GM13977 (cell line): Measurements from ENCODE around the gene JAG2.

Experiments used
- DNase-seq: peaks from one replicate; pipeline ENCODE4 v3.0.0; 2012; ENCODE audit warnings: low spot score
- in situ Hi-C: fragments of 300-500 bp; cut with MboI; formaldehyde crosslinking; loops from one replicate; pipeline ENCODE4 v1.12.0; 2022; ENCODE audit warnings: low sequenced_read_pairs, low pct_unique_long_range_greater_than_20kb, mixed read lengths, inconsistent platforms; ENCODE audit not compliant: unreplicated experiment
- TF ChIP-seq, protein P1 (sequence below): IDR thresholded peaks from 2 replicates; pipeline ENCODE4 v1.5.1; 2012; ENCODE audit warnings: mild to moderate bottlenecking, control low read depth; ENCODE audit not compliant: insufficient read depth; ENCODE audit errors: extremely low read depth, missing control alignments

JAG2 gene

DNA sequence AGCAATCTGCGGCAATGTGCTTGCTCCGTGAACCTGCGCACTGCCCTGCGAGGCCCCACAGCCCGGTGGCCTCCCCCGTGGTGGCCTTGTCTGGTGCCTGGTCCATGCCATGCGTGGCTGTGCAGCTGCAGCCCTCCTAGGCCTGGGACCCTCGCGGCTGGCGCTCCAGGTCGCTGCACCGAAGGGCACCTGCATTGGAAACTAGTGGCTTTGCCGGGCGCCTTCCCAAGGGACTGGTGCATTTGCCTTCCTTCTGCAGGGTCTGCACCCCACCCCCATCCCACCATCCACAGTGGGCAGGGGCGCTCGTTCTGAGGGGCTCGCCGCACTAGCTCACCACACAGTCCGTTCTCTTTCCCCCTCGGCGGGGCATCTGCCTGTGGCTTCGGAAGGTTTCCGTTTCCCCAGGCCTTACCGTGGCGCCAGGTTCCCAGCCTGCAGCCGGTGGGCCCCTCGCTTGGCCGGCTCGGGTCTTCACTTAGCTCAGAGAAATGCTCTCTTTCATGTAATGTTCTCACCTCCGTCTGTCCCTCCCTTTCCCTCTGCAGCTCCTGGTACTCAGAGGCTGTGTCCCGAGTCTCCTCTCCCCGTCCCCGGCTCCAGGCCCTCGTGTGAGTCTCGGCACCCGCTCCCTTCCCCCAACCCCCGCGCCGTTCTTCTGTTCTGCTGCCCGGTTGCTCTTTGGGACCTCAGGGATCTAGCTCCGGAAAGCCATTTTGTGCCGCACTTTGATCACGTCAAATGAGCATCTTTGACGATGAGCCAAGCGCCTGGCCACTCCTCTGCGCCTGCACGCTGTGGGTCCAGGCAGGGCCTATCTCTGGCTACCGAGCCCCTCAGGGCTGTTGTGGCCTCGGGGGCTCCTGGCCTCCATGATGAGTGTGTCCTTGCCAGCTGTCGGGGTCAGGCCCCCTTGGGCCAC is 31.9 kb downstream of the JAG2 start:
- in situ Hi-C loops, result no loop called here
- DNase-seq, result no peak
- TF ChIP-seq, protein P1, sequence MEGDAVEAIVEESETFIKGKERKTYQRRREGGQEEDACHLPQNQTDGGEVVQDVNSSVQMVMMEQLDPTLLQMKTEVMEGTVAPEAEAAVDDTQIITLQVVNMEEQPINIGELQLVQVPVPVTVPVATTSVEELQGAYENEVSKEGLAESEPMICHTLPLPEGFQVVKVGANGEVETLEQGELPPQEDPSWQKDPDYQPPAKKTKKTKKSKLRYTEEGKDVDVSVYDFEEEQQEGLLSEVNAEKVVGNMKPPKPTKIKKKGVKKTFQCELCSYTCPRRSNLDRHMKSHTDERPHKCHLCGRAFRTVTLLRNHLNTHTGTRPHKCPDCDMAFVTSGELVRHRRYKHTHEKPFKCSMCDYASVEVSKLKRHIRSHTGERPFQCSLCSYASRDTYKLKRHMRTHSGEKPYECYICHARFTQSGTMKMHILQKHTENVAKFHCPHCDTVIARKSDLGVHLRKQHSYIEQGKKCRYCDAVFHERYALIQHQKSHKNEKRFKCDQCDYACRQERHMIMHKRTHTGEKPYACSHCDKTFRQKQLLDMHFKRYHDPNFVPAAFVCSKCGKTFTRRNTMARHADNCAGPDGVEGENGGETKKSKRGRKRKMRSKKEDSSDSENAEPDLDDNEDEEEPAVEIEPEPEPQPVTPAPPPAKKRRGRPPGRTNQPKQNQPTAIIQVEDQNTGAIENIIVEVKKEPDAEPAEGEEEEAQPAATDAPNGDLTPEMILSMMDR, result no peak

DNA sequence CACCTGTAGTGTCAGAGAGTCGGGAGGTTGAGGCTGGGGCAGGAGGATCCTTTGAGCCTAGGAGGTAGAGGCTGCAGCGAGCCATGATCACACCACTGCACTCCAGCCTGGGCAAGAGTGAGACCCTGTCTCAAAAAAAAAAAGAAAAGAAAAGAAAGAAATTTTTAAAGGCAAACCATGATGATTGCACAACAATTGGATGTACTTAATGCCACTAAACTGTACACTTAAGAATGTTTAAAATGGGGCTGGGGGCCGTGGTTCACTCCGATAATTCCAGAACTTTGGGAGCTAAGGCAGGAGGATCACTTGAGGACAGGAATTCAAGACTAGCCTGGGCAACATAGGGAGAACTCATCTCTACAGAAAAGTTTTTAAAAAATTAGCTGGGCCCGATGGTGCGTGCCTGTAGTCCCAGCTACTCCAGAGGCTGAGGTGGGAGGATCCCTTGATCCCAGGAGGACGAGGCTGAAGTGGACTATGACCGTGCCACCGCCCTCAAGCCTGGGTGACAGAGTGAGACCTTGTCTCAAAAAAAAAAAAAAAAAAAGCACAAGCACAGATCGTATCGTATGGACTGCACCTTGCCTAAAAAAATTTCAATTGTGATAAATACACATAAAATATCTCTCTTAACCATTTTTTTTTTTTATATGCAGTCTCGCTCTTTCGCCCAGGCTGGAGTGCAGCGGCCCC is 32.7 kb downstream of the JAG2 start:
- in situ Hi-C loops, result no loop called here
- TF ChIP-seq, protein P1, result no peak
- DNase-seq, result no peak

DNA sequence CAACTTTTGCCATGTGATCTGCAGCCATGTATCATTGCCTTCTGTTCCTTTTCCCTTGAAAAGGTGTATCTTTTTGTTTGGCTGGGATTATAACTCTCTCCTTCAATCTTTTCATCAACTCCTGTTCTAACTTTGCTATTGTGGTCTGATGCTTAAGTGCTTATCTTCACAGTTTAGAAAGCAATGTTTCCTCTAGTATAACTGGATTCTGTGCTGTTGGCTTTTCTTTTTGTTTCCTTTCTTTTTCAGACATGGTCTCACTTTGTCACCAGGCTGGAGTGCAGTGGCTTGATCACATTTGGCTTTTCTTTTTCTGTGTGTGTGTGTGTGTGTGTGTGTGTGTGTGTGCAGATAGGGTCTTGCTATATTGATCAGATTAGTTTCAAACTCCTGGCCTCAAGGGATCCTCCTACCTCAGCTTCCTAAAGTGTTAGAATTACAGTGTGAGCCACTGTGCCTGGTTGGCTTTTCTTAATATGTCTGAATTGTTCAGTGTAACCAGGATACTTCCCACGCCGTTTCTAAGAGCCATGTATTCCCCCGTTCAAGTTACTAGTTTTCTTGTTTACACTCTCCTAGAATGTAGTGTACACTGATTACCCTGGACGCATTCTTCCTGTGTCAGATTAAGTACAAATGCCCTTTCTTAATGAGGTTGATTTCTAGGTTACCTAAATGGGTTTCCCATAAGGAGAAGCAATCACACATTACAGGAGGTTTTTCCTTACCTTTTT is 35.5 kb downstream of the JAG2 start:
- no peak for DNase-seq
- in situ Hi-C loops, result no loop called here
- TF ChIP-seq, protein P1, result no peak

DNA sequence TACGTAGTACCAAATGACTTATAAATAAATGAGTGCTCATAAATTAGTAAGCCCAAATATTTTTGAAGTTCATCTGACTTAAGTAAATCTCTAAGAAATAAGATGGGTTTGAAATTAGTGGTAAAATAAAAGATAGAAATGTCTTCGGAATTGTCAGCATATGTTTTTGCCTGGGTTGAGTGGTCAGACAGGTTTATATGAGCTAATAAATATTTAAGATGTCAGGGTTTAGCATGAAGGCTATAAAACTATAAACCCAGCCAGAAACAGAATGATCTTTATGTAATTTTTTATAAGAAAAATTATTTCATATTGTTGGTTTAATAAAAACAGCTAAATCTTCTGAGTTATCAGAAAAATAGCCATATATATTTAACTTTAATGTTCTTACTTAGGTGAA is 37.3 kb downstream of the JAG2 start:
- TF ChIP-seq, protein P1, result no peak
- no peak for DNase-seq
- in situ Hi-C loops, result no loop called here

DNA sequence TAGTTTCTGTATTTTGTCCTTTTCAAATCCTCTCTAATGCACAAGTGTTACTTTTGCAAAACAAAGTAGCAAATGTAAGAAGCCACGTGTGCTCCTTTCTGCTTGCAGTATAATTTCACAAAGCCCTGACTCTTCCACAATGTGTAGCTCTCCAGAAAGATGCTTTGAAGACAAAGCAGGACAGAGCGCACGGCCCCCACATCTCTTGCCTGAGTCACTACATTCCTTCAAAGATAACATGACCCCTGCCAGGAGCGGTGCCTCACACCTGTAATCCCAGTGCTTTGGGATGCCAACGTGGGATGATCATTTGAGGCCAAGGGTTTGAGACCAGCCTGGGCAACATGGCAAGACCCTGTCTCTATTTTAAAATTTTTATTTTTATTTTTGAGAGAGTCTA is 40.5 kb downstream of the JAG2 start:
- in situ Hi-C loops, result no loop called here
- TF ChIP-seq, protein P1, result no peak
- no peak for DNase-seq

DNA sequence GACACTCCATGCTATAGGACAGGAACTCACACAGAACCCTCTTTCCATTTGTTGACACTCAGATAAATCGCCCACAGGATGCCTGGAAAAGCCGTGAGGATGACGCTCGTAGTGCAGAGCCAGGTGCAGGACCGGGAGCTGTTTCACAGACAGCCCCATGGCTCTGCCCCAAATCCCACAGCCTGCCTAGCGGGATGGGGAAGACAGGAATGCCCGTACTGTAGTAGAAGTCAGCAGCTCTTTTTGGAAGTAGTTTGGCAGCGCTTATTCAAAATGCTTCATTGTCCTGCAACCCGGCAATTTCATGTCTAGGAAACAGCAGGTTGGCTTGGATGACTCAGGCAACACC is 41.6 kb downstream of the JAG2 start:
- TF ChIP-seq, protein P1, result no peak
- DNase-seq, result no peak
- in situ Hi-C loops, result no loop called here
